Measurements from ENCODE around the gene FNDC3B.

DNA sequence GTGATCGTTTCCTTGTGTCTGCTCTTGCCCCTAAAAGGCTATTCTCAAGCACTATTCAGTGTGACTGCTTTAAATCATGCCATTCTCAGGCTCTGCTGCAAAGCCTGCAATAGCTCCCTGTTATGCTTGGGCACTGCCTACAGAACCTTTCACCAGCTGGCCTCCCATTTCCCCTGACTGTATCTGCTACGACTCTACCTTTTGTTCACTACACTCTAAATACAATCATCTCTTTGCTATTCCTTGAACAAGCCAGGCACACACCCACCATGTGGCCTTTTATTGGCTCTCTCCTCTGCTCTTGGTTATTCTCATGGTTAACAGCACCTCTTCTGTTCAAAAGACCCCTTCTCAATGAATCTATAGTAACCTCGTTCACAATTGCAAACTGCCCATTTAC, 29.6 kb upstream of the FNDC3B start:
- TF ChIP-seq, protein P1, sequence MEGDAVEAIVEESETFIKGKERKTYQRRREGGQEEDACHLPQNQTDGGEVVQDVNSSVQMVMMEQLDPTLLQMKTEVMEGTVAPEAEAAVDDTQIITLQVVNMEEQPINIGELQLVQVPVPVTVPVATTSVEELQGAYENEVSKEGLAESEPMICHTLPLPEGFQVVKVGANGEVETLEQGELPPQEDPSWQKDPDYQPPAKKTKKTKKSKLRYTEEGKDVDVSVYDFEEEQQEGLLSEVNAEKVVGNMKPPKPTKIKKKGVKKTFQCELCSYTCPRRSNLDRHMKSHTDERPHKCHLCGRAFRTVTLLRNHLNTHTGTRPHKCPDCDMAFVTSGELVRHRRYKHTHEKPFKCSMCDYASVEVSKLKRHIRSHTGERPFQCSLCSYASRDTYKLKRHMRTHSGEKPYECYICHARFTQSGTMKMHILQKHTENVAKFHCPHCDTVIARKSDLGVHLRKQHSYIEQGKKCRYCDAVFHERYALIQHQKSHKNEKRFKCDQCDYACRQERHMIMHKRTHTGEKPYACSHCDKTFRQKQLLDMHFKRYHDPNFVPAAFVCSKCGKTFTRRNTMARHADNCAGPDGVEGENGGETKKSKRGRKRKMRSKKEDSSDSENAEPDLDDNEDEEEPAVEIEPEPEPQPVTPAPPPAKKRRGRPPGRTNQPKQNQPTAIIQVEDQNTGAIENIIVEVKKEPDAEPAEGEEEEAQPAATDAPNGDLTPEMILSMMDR (IDR thresholded peaks at IDR 0.05), result no peak
- no peak for TF ChIP-seq POLR2A (IDR thresholded peaks at IDR 0.05)

Measured in testis (tissue), 2 donors.